HFFc6 (cell line): ENCODE data around the gene ISYNA1. TPM values are rescaled to one million over a fixed set of nuclear protein-coding genes. Genes with fewer than 3 reads are reported as not detected.

Source experiments
- DNase-seq: peaks from one replicate; pipeline ENCODE4 v3.0.0-alpha.2; 2018
- H3K27ac Mint-ChIP-seq: 2 replicates; pipeline ENCODE4 v1.8.0; 2020; ENCODE audit warnings: mild to moderate bottlenecking, mixed read lengths
- H3K27me3 Mint-ChIP-seq: 2 replicates; pipeline ENCODE4 v1.8.0; 2021; ENCODE audit warnings: mild to moderate bottlenecking, moderate library complexity, mixed read lengths; ENCODE audit not compliant: insufficient read depth
- H3K36me3 Mint-ChIP-seq: 2 replicates; pipeline ENCODE4 v1.8.0; 2021; ENCODE audit warnings: low read depth, mixed read lengths
- H3K4me1 Mint-ChIP-seq: 2 replicates; pipeline ENCODE4 v1.8.0; 2020; ENCODE audit warnings: low read depth, mixed read lengths
- H3K4me3 Mint-ChIP-seq: 2 replicates; pipeline ENCODE4 v1.8.0; 2020; ENCODE audit warnings: mild to moderate bottlenecking, moderate library complexity, mixed read lengths
- H3K9me3 Mint-ChIP-seq: 2 replicates; pipeline ENCODE4 v1.8.0; 2020; ENCODE audit warnings: mild to moderate bottlenecking, mixed read lengths
- total RNA-seq, 6 experiments: library from RNA; stranded (reverse); fragmentation: NEBNext Ultra II Directional; extraction: Animal tissue kit (Norgen Biotek cat#: 25700); gene quantifications; 2 replicates in 1 of 6; 3 replicates in 5 of 6; pipeline ENCODE4 v1.2.3, GENCODE V29; 2021
- TF ChIP-seq, protein P1 (sequence below): fragments of 200-600 bp; sonication (generic); IDR thresholded peaks from 2 replicates; pipeline ENCODE4 v1.5.0; 2021; ENCODE audit warnings: antibody characterized with exemption, mild to moderate bottlenecking

Gene ISYNA1
- total RNA-seq, 6 experiments from 2014 or later: 2.3 to 3.7 (median 3.2) TPM

DNA sequence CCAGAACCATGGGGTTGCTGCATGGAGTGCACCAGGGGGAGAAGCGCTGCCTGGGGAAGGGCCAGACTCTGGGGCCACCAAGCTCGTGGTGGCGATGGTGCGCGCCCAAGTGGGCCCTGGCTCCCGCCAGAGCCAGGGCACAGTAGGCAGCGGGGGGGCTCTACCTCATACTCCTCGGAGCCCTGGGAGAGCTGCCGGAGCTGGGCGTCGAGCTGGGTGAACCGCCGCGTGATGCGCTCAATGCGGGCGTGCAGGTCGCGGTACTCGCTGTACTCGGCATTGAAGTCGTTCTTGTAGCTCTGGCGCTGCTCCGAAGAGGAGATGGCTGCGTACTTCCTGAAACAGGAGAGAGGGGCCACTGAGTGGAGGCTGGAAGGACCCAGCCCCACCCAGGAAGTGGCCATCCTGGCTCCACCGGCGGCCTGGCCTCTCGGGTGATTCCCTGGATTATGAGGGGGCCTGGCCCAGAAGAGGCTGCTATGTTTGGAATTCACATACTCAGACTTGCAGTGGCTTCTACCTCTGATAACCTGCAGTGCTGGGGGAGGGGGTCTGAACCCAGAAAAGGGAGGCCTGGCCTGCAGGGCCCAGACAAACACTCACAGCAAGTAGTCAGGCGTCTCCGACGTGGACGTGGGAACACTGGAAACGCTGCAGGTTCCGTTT, 8.3 kb upstream of the ISYNA1 start:
- Mint-ChIP-seq H3K4me3 (no peak overlapping the region), H3K4me1 (peaks cover 10% of the 10 kb centered on the region; the same call in 1 of the 2 replicates), H3K27me3 (peaks cover 5% of the 10 kb centered on the region), H3K27ac (no peak overlapping the region), H3K36me3 (peaks cover 19% of the 10 kb centered on the region; the same call in 1 of the 2 replicates), H3K9me3 (peaks cover 5% of the 10 kb centered on the region; the same call in 1 of the 2 replicates)
- TF ChIP-seq, protein P1, sequence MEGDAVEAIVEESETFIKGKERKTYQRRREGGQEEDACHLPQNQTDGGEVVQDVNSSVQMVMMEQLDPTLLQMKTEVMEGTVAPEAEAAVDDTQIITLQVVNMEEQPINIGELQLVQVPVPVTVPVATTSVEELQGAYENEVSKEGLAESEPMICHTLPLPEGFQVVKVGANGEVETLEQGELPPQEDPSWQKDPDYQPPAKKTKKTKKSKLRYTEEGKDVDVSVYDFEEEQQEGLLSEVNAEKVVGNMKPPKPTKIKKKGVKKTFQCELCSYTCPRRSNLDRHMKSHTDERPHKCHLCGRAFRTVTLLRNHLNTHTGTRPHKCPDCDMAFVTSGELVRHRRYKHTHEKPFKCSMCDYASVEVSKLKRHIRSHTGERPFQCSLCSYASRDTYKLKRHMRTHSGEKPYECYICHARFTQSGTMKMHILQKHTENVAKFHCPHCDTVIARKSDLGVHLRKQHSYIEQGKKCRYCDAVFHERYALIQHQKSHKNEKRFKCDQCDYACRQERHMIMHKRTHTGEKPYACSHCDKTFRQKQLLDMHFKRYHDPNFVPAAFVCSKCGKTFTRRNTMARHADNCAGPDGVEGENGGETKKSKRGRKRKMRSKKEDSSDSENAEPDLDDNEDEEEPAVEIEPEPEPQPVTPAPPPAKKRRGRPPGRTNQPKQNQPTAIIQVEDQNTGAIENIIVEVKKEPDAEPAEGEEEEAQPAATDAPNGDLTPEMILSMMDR: no peak
- no peak for DNase-seq

DNA sequence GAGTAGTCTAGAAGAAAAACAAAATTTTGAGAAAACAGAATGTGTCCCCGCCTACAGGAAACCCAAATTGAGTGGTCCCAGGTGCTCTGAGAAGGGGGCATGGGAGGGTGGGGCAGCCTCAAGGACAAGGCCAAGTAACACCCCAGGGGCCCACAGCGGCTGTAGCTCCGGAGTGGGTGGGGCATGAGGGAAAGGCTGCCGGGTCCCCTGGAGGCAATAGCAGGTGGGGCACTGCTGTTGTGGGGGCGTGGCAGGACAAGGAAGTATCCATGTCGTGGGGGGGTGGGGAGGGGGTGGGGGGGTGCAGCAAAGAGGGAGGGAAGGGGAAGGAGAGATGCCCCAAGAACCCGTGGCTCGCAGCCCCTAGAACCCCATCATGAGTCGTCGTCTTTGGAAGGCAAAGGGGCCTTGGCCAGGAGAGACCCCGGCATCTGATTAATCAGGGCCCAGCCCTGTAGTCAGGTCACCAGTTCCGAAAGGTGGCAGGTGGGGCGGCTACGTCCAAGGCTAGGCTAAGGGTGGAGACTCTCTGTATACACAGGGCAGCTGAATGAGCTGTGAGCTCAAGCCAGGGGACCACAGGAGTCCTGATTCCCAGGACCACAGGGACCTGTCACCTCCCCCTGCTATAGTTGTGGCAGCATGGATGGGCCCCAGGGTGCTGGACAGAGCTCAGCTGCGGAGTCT, 7.5 kb upstream of the ISYNA1 start:
- Mint-ChIP-seq H3K27ac (no peak overlapping the region), H3K9me3 (peaks cover 5% of the 10 kb centered on the region; the same call in 1 of the 2 replicates), H3K36me3 (peaks cover 19% of the 10 kb centered on the region; the same call in 1 of the 2 replicates), H3K4me3 (no peak overlapping the region), H3K4me1 (0 out of 2 replicates have a peak, but pooled peaks cover 6% of the 10 kb centered on the region), H3K27me3 (peaks cover 8% of the 10 kb centered on the region)
- TF ChIP-seq, protein P1: no peak
- no peak for DNase-seq

DNA sequence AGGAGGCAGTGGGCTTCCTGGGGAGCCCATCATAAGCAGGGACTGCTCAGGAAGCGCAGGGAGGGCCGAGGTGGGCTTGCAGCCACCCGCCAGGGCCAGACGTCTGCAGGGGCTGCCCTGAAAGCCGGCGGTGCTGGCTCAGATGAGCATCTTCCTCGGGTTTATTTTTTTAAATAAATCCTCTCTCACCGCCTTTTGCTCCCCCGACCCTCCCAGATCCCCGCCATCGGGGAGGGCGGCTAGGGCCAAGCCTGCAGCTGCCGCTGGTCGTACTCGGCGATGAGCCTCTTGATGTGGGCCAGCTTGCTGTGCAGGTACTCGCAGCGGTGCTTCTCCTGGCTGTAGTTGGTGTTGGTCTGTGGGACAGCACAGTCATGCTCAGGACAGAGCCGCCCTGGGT, 6.6 kb upstream of the ISYNA1 start:
- Mint-ChIP-seq H3K4me1 (peaks cover 10% of the 10 kb centered on the region), H3K4me3 (no peak overlapping the region), H3K27me3 (peaks cover 8% of the 10 kb centered on the region), H3K36me3 (peaks cover 19% of the 10 kb centered on the region; the same call in 1 of the 2 replicates), H3K27ac (no peak overlapping the region), H3K9me3 (peaks cover 5% of the 10 kb centered on the region; the same call in 1 of the 2 replicates)
- TF ChIP-seq, protein P1: no peak
- DNase-seq: no peak

DNA sequence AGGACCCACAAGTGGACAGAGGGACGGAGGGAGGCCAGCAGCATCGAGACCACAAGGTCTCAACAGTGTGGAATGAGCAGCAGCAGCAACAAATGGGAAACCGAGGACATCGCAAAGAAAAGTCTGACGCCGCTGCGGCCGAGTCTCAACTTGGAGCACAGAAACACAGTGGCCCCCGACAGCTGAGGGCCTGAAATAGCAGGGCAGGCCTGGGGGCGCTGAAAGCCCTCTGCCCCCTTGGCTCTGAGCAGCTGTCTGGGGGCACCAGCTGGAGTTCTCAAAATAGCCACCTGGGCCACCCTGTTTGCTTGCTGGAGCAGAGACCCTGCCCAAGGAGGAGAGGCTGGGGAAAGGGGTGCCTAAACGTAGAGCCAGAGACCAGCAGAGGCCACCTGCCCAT, 5.9 kb upstream of the ISYNA1 start:
- no peak for DNase-seq
- Mint-ChIP-seq H3K4me1 (peaks cover 17% of the 10 kb centered on the region), H3K27me3 (peaks cover 7% of the 10 kb centered on the region), H3K36me3 (peaks cover 17% of the 10 kb centered on the region; the same call in 1 of the 2 replicates), H3K27ac (no peak overlapping the region), H3K9me3 (peaks cover 5% of the 10 kb centered on the region; the same call in 1 of the 2 replicates), H3K4me3 (no peak overlapping the region)
- TF ChIP-seq, protein P1: no peak

DNA sequence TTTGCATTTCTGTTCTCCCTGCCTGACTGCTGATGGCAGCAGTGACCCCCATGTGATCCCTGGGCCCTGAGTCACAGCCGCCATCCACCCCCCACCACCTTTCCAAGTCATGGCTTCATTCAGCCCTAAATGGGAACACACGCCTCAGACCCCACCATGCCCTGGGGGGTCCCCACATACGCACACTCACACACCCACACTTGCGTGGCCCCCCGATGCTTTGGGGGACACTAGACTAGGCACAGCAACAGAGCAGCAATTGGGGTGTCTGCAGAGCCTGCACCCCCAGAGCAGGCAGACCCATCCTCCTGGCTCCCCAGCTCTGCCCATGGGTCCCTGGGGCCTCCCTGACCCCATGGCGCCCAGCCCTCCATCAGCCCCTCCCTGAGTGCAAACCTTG, 5.5 kb upstream of the ISYNA1 start:
- TF ChIP-seq, protein P1: no peak
- no peak overlapping the region for H3K27ac Mint-ChIP-seq
- peaks cover 13% of the 10 kb centered on the region; the same call in 1 of the 2 replicates for H3K36me3 Mint-ChIP-seq
- peaks cover 20% of the 10 kb centered on the region for H3K4me1 Mint-ChIP-seq
- H3K27me3 Mint-ChIP-seq: peaks cover 6% of the 10 kb centered on the region
- no peak overlapping the region for H3K4me3 Mint-ChIP-seq
- peaks cover 5% of the 10 kb centered on the region; the same call in 1 of the 2 replicates for H3K9me3 Mint-ChIP-seq
- no peak for DNase-seq
